Measurements from ENCODE around the gene FCHSD2. TPM values are rescaled to one million over a fixed set of nuclear protein-coding genes. Genes with fewer than 3 reads are reported as not detected.
"Not testable (repeated sequence)": the region's sequence is repeated elsewhere in the genome, so short reads cannot be mapped to it uniquely, and the experiment has no call there.

The FCHSD2 gene
- total RNA-seq, 2 experiments from 2014 or later = 52.8 to 57.2 TPM

DNA sequence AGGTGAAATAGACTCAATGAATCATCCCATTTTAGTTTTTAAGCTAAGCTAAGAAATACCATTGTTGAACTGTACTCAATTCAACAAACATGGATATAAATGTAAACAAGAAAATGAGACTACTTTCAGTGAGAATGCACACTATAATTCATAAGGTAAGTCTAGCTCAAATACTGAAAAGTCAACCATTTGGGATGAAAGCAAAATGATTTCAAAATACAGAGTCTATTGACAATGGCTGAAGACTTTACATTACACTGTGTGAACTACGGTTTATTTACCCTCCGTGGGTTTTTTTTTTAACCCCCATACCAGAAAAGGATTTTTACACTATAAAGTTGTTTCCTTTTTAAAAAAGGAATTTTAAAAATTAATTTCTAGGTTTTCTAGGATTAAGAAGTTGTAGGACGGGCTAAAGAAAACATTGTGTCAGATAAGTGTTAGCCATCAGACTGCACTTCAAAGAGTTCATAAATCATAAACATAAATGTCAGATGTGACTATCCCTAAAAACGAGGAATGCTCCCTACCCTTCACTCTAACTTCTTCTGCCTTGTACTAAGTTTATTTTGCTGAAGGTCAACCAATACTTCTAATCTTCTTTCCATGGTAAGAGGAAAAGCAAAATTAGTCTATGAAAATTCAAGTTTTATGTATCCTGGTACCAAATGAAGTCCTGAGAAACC lies 83.0 kb downstream of the FCHSD2 start:
- H3K27ac Mint-ChIP-seq = no peak overlapping the region
- H3K9me3 Mint-ChIP-seq = no peaks in the 10 kb centered on the region
- POLR2A ChIA-PET = interaction anchor here (0.6 kb wide), 1 partner anchor 119 kb away, joined by 4 read pairs; no protein-coding TSS in a partner anchor

GRCh38 chr11:73055655-73056354 lies 86.3 kb downstream of the FCHSD2 start:
- Mint-ChIP-seq H3K4me3 (no peak overlapping the region), H3K4me1 (peaks cover 7% of the 10 kb centered on the region), H3K27ac (no peak overlapping the region), H3K27me3 (no peaks in the 10 kb centered on the region), H3K9me3 (no peaks in the 10 kb centered on the region), H3K36me3 (ENCODE audit: low read depth) (peaks cover 13% of the 10 kb centered on the region)
- no peak for DNase-seq
- POLR2A ChIA-PET = no interaction called here
- CTCF ChIA-PET = interaction anchor here (0.6 to 1.2 kb wide), 2 partner anchors 243 to 358 kb away, joined by 4 read pairs; no protein-coding TSS in a partner anchor

More for the DNA sequence above, 83.0 kb downstream of the FCHSD2 start:
- Mint-ChIP-seq H3K36me3 (ENCODE audit: low read depth) (peaks cover 23% of the 10 kb centered on the region), H3K4me3 (no peak overlapping the region), H3K4me1 (peaks cover 8% of the 10 kb centered on the region), H3K27me3 (no peaks in the 10 kb centered on the region)
- CTCF ChIA-PET = no interaction called here
- DNase-seq = no peak

DNA sequence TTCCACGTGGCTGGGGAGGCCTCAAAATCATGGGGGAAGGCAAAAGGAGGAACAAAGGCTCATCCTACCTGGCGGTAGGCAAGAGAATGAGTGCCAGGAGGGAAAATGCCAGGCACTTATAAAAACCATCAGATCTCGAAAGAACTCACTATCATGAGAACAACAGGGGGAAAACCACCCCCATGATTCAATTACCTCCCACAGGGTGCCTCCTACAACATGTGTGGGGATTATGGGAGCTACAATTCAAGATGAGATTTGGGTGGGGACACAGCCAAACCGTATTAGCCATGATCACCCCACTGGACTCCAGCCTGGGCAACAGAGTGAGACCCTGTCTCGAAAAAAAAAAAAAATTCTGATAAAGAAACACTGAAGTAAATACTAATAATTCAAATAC lies 87.1 kb downstream of the FCHSD2 start:
- Mint-ChIP-seq H3K9me3 (no peaks in the 10 kb centered on the region), H3K4me3 (no peak overlapping the region), H3K27ac (no peak overlapping the region), H3K27me3 (no peaks in the 10 kb centered on the region), H3K4me1 (peaks cover 8% of the 10 kb centered on the region), H3K36me3 (ENCODE audit: low read depth) (peaks cover 13% of the 10 kb centered on the region)
- DNase-seq = no peak
- ChIA-PET CTCF (interaction anchor here (0.6 to 1.2 kb wide), 2 partner anchors 242 to 358 kb away, joined by 4 read pairs; no protein-coding TSS in a partner anchor), POLR2A (no interaction called here)

GRCh38 chr11:73053964-73054363 lies 88.2 kb downstream of the FCHSD2 start:
- POLR2A ChIA-PET = no interaction called here
- Mint-ChIP-seq H3K36me3 (ENCODE audit: low read depth) (peaks cover 13% of the 10 kb centered on the region), H3K4me1 (peaks cover 11% of the 10 kb centered on the region), H3K27me3 (no peaks in the 10 kb centered on the region), H3K4me3 (no peak overlapping the region), H3K27ac (no peak overlapping the region), H3K9me3 (no peaks in the 10 kb centered on the region)
- DNase-seq = no peak
- CTCF ChIA-PET = no interaction called here

GRCh38 chr11:73048446-73048845 lies 93.7 kb downstream of the FCHSD2 start:
- peaks cover 7% of the 10 kb centered on the region for H3K36me3 Mint-ChIP-seq (ENCODE audit: low read depth)
- H3K9me3 Mint-ChIP-seq = no peaks in the 10 kb centered on the region
- ChIA-PET CTCF (interaction anchor here (0.5 kb wide), 1 partner anchor 34 kb away, joined by 3 read pairs; no protein-coding TSS in a partner anchor), POLR2A (no interaction called here)
- no peak for DNase-seq
- no peaks in the 10 kb centered on the region for H3K27me3 Mint-ChIP-seq
- peaks cover 26% of the 10 kb centered on the region for H3K4me1 Mint-ChIP-seq
- no peak overlapping the region for H3K4me3 Mint-ChIP-seq
- H3K27ac Mint-ChIP-seq = peak overlapping the region; percentile 16

- no peaks in the 10 kb centered on the region for H3K27me3 Mint-ChIP-seq
- ChIA-PET CTCF (interaction anchor here (0.5 to 1.4 kb wide), 2 partner anchors 10 to 34 kb away, joined by 3 read pairs; no protein-coding TSS in a partner anchor), POLR2A (no interaction called here)
- H3K4me3 Mint-ChIP-seq = peak overlapping the region; percentile 1
- H3K9me3 Mint-ChIP-seq = no peaks in the 10 kb centered on the region
- peaks cover 26% of the 10 kb centered on the region for H3K4me1 Mint-ChIP-seq
- peak overlapping the region; percentile 16 for H3K27ac Mint-ChIP-seq
- DNase-seq = no peak
- H3K36me3 Mint-ChIP-seq (ENCODE audit: low read depth) = peaks cover 10% of the 10 kb centered on the region
Observed at GRCh38 chr11:73047773-73048371, 94.2 kb downstream of the FCHSD2 start.

DNA sequence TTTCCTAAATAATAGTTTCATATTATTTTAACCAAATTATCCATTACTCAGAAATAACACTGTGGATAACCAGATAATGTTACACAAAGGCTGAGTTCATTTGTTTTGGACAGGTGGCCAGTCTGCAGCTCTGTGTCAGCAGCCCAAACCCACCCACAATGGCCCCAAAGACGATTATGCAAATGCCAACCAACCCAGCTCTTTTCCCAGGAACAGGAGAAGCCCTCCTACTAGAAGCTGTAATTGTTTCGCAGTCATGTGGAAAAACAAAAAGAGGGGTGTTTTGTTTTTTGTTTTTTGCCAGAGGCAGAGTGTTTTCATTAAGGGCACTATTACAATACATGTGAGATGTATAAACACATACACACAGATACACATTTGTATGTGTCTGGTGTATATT lies 102.1 kb downstream of the FCHSD2 start:
- Mint-ChIP-seq H3K27ac (no peak overlapping the region), H3K27me3 (no peaks in the 10 kb centered on the region), H3K4me1 (peaks cover 11% of the 10 kb centered on the region), H3K36me3 (ENCODE audit: low read depth) (peaks cover 34% of the 10 kb centered on the region), H3K9me3 (peaks cover 6% of the 10 kb centered on the region), H3K4me3 (no peak overlapping the region)
- ChIA-PET CTCF (no interaction called here), POLR2A (no interaction called here)
- DNase-seq = no peak

- peaks cover 8% of the 10 kb centered on the region for H3K9me3 Mint-ChIP-seq
- no peak for DNase-seq
- CTCF ChIA-PET = interaction anchor here (1.0 kb wide), 1 partner anchor 10 kb away, joined by 3 read pairs; no protein-coding TSS in a partner anchor
- peak overlapping the region; percentile 57 for H3K4me3 Mint-ChIP-seq
- POLR2A ChIA-PET = no interaction called here
- peaks cover 32% of the 10 kb centered on the region for H3K4me1 Mint-ChIP-seq
- no peaks in the 10 kb centered on the region for H3K27me3 Mint-ChIP-seq
- peaks cover 34% of the 10 kb centered on the region for H3K36me3 Mint-ChIP-seq (ENCODE audit: low read depth)
- peak overlapping the region; percentile 88 for H3K27ac Mint-ChIP-seq
Observed at GRCh38 chr11:73034777-73035176, 107.3 kb downstream of the FCHSD2 start.

DNA sequence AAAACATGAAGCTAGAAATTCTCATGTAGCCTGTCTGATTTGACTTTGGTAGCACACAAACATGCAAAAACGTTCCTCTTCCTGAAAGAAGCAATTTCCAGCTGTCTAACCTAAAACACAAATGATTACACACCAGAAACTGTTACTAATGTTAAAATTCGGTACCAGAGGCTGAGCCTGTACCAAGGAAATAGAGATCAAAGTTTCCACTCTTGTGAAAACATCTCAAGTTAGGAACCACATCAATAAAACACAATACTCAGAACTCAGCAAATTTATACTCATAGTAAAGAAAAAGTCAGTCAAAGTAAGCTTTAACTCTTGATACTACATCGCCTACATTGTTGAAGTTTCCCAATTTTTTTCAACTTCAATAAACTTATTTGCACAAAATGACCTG lies 107.8 kb downstream of the FCHSD2 start:
- Mint-ChIP-seq H3K4me3 (peak overlapping the region; percentile 57), H3K9me3 (peaks cover 10% of the 10 kb centered on the region), H3K4me1 (peaks cover 32% of the 10 kb centered on the region), H3K27ac (peak overlapping the region; percentile 88), H3K27me3 (no peaks in the 10 kb centered on the region), H3K36me3 (ENCODE audit: low read depth) (peaks cover 38% of the 10 kb centered on the region)
- CTCF ChIA-PET = no interaction called here
- POLR2A ChIA-PET = no interaction called here
- DNase-seq = peak; percentile 15

DNA sequence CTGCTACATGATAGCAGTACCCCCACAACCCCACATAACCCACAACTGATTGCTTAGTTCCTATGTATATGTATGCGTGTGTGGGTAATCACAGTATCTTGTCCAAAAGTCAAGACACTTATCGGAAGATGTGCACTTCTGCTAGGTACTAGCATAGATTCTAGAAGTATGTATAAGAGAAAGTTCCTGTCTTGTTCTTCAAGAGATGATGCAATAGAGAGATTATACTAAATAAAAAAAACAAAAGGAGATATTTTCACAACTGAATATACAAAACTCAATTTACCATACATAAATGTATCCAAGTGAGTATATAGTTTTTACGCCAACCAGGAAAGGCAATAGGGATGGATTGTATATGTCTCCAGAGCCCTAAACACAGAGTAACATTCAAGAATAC lies 112.0 kb downstream of the FCHSD2 start:
- ChIA-PET POLR2A (no interaction called here), CTCF (no interaction called here)
- Mint-ChIP-seq H3K9me3 (peaks cover 39% of the 10 kb centered on the region), H3K36me3 (ENCODE audit: low read depth) (peaks cover 55% of the 10 kb centered on the region), H3K27ac (no peak overlapping the region), H3K4me1 (peaks cover 23% of the 10 kb centered on the region), H3K4me3 (no peak overlapping the region), H3K27me3 (no peaks in the 10 kb centered on the region)
- no peak for DNase-seq

- DNase-seq = no peak
- no peaks in the 10 kb centered on the region for H3K27me3 Mint-ChIP-seq
- ChIA-PET POLR2A (no interaction called here), CTCF (no interaction called here)
- no peak overlapping the region for H3K27ac Mint-ChIP-seq
- H3K4me3 Mint-ChIP-seq = no peak overlapping the region
- peaks cover 47% of the 10 kb centered on the region for H3K9me3 Mint-ChIP-seq
- H3K36me3 Mint-ChIP-seq (ENCODE audit: low read depth) = peaks cover 62% of the 10 kb centered on the region
- H3K4me1 Mint-ChIP-seq = peaks cover 16% of the 10 kb centered on the region
Observed at GRCh38 chr11:73029403-73029802, 112.7 kb downstream of the FCHSD2 start.

DNA sequence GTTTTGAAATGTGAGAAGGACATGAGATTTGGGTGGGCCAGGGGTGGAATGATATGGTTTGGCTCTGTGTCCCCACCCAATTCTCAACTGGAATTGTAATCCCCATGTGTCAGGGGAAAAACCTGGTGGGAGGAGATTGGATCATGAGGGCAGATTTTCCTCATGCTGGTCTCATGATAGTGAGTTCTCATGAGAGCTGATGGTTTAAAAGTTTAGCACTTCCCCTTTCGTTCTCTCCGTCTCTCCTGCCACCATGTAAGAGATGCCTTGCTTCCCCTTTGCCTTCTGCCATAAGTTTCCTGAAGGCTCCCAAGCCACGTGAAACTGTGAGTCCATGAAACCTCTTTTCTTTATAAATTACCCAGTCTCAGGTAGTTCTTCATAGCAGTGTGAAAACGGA lies 113.5 kb downstream of the FCHSD2 start:
- no peak for DNase-seq
- no peak overlapping the region for H3K4me3 Mint-ChIP-seq
- CTCF ChIA-PET = no interaction called here
- POLR2A ChIA-PET = no interaction called here
- H3K4me1 Mint-ChIP-seq = peaks cover 11% of the 10 kb centered on the region
- H3K36me3 Mint-ChIP-seq (ENCODE audit: low read depth) = peaks cover 68% of the 10 kb centered on the region
- no peak overlapping the region for H3K27ac Mint-ChIP-seq
- H3K9me3 Mint-ChIP-seq = peaks cover 55% of the 10 kb centered on the region
- no peaks in the 10 kb centered on the region for H3K27me3 Mint-ChIP-seq

- POLR2A ChIA-PET, H3K27me3 Mint-ChIP-seq, H3K4me1 Mint-ChIP-seq, CTCF ChIA-PET, DNase-seq, H3K27ac Mint-ChIP-seq, H3K4me3 Mint-ChIP-seq: not testable (repeated sequence)
- H3K9me3 Mint-ChIP-seq = peaks cover 61% of the 10 kb centered on the region
- peaks cover 73% of the 10 kb centered on the region for H3K36me3 Mint-ChIP-seq (ENCODE audit: low read depth)
Observed at GRCh38 chr11:73027840-73028239, 114.3 kb downstream of the FCHSD2 start.

Measured in activated CD4-positive, alpha-beta T cell treated with anti-CD3 and anti-CD28 coated beads, Interleukin-2, amount 10 ng/mL, durations not matched to agents 7 days and 5 days (primary cell).